ENCODE data around the gene MAOA.

Gene MAOA

GRCh38 chrX:43745938-43746721 lies 90.0 kb downstream of the MAOA start:
- in situ Hi-C loops (cut with HindIII; ENCODE audit: low sequenced_read_pairs): no loop called here

- in situ Hi-C loops (cut with HindIII; ENCODE audit: low sequenced_read_pairs): no loop called here
Observed at GRCh38 chrX:43747476-43747875, 91.4 kb downstream of the MAOA start.

GRCh38 chrX:43750248-43750676 lies 94.2 kb downstream of the MAOA start:
- in situ Hi-C loops (cut with HindIII; ENCODE audit: low sequenced_read_pairs): no loop called here

GRCh38 chrX:43753637-43754036 lies 97.5 kb downstream of the MAOA start:
- in situ Hi-C loops (cut with HindIII; ENCODE audit: low sequenced_read_pairs): no loop called here

GRCh38 chrX:43756076-43756475 lies 100.0 kb downstream of the MAOA start:
- in situ Hi-C loops (cut with HindIII; ENCODE audit: low sequenced_read_pairs): no loop called here

- in situ Hi-C loops (cut with HindIII; ENCODE audit: low sequenced_read_pairs): no loop called here
Observed at GRCh38 chrX:43758044-43758443, 101.9 kb downstream of the MAOA start.

GRCh38 chrX:43785930-43786591 lies 130.0 kb downstream of the MAOA start:
- in situ Hi-C loops (cut with HindIII; ENCODE audit: low sequenced_read_pairs): no loop called here

All from endothelial cell of hepatic sinusoid (primary cell).